HG03064 (cell line): ENCODE data around the gene DAP.
A peak's percentile ranks its signal among the peaks of the same experiment; 100 is the strongest.

Experiments used
- ATAC-seq: cut with Tn5 transposase; IDR thresholded peaks from one replicate; pipeline ENCODE4 v1.9.1; 2021; ENCODE audit warnings: low read depth; ENCODE audit not compliant: unreplicated experiment

Gene DAP

DNA sequence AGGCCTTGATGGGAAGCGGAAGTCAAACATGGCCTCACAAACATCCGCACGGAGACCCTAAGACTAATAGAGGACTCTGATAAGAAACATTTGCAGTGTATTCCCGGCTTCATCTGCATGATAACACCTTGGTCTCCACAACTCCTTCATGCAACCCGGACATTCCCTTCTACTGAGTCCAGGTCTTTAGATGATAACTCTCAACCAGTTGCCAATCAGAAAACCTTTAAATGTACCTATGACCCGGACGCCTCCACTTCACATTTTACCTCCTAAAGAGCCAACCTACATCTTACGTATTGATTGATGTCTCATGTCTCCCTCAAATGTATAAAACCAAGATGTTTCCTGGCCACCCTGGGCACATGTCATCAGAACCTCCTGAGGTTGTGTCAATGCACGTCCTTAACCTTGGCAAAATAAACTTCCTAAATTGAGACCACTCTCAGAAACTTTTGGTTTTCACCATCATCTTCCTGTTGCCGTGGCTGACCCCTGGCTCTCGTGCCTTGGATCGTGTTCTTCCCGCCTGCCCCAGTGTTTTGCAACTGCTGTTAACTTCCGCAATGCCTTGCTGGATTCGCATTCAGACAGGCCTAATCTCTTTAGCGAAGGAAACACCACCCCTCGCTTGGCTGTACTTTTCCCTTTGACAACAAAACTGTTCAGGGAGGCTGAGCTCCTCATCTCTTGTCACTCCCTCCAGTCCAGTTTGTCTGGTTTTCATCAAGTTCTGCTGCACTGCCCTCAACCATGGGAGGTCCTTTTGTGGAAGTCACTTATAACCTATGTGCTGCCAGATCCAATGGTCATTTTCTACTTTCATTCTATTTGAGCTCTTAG, 1.1 kb upstream of the DAP start:
- no peak for ATAC-seq

DNA sequence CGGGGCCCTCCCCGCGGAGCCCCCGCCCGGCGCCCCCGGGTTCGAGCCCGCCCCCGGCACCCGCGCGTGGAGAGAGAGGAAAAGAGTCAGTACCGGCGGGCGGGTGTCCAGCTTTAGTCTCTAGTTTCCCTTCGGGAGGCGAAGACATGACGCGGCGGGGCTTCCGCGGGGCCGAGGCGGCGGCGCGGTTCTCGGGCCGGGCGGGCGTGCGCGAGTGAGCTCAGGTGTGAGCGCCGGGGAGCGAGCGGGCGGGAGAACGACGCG, 181 bp downstream of the DAP start:
- no peak for ATAC-seq

DNA sequence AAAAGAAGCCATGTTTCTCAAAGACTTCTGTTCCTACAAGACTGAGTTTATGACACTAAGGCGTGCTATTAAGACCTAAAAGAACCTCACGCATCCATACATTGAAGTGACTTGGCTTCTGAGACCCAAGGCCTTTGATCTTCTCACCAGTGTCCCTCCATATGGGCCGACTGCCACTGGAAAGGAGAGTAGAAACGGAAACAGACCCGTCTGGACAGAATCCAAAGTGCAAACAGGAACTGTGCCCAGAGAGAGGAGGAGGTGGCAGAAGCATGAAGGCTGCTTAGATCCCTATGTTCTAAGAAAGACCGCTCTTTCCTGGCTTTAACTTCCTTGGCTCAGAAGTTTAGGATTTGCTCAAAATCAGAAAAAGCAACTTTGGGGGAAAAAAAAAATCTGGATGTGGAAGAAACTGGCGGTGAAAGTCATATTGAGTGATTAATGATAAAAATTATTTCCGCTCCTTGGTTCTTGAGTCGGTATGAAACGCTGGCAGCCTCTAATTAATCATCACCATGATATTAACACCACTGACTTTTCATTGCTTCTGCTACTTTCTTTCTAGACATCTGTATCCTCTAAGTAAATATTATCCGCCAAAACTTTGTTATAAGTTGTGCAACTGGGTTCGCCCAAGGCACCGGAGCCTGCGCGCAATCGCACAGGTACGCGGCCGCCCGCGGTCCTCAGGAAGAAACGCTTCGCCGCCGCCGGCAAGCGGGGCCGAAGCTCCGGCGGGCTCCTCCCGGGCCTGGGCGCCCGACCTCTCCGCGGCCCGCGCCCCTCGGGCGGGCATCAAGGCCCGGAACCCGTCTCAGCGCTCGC, 726 bp downstream of the DAP start:
- peak; percentile 37 for ATAC-seq

DNA sequence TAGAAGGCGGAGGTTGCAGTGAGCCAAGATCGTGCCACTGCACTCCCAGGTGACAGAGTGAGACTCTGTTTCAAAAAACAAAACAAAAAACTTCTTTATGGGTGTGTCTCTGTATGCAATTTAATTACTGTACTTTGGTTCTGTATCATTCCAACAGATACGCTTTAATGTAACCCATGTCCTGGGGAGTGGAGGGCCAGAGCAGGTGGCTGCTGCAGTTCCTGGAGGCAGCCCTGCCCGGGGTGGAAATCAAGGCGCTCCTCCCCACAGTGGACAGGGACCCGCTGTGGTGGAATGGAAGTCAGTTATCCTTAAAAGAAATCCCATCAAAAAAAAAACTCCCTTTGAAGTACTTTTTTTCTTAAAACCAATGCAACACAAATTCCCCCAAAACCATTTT, 1.9 kb downstream of the DAP start:
- ATAC-seq, result no peak

DNA sequence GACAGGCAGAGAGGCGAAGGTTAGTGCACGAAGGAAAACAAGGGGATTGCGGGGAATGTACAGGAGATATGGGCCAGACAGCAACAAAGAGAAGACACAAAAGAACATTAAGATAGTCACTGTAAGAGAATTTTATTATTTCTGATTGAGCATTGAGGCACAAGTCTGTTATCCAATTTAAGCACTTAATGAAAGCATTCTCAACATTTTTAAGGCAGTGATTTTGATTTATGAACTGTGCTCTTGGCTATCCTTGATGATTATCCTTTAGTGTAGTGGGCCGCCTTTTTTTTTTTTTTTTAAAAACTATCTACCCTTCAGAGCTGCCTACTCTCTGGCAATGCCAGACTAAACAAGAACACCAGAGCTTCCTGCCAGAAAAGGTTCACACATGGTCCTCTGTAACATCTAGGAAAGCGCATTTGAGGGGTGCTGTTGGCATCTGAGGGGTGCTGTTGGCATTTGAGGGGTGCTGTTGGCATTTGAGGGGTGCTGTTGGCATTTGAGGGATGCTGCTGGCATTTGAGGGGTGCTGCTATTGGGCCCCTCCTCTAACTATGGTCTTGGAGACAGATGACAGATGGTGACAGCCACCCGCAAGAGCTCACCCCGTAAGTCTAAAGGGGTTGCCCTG, 3.0 kb downstream of the DAP start:
- no peak for ATAC-seq

DNA sequence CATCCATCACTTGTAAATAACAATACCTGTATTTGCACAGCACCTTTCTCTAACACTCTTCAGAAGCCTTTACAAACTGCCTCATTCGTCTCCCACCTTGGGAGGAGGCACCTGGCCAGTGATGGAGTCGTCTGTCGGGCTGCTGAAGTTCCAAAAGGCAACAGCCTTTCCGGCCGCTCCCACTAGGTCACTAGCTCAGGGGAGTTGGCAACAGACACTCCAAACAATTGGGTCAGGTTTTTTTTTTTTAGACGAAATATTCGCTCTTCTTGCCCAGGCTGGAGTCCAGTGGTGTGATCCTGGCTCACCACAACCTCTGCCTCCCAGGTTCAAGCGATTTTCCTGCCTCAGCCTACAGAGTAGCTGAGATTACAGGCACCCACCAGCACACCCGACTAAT, 4.0 kb downstream of the DAP start:
- no peak for ATAC-seq

DNA sequence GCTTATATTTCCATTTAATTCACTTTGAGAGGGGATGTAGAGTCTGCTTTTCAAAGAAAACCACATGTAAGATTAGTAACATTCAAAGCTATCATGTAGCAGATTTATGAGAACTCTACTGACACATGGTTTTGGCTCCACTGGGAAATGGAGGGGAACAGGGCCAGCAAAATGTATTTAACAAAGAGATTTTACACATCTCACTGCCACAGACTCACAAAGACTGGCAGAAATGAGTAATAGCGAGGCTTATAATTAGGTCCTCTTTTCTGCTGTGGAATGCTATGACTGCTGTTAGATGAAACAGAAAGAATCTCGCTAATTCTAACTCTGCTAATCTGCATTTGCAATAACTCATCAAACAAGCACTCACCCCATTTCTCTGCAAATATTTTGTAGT, 4.5 kb downstream of the DAP start:
- ATAC-seq, result no peak

DNA sequence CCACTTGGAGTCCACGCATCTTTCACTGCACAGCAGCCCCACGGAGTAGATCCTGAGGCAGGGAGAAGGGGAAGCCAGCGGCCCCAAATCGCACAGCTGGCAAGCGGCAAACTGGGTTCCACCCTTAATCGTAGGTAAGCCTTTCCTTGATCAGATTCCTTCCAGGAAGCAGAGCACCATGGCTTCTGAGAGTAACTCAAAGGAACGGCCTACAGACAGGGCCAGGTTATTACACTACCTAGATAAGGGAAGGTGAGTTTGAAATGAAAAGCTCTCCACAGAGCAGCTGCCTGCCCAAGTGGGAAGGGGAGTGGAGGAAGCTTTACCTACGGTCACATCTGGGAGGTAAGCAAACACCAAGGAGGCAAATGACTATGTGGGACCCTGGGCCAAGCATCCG, 7.9 kb downstream of the DAP start:
- no peak for ATAC-seq

DNA sequence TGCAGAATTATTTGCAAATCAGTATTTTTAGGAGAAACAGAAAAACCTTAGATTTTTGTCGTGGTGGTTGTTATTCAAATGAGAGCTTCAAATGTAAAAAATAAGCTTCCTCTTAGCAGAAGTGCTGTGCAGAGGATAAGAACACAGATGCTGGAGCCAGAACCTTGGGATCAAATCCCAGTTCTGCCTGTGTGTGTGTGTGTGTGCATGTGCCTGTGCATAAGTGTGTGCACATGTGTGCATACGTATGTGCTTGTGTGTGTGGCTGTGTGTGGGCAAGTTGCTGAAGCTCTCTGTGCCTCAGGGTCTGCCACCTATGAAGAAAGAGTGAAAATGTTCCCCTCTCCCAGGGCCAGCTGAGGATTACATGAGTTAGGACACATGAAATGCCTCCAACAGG, 8.6 kb downstream of the DAP start:
- no peak for ATAC-seq

DNA sequence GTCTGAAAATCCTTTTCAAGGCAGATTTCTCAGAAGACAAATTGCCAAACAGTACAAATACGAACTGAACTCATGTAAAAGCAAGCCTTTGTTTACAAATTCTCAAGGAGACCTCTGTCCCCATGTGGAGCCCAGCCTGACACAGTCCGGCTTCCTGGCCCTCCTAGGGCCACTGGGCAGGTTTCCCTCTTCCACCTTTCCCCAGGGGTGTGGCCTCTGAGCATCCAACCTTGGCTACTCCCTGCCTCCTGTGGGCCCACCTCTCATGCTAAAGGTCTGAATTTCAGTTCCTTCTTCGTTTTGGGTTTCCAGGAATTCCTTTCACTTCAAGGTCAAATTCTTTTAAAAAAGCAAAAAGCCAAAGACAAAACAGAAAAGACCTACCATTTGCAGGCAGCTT, 10.1 kb downstream of the DAP start:
- ATAC-seq, result no peak

DNA sequence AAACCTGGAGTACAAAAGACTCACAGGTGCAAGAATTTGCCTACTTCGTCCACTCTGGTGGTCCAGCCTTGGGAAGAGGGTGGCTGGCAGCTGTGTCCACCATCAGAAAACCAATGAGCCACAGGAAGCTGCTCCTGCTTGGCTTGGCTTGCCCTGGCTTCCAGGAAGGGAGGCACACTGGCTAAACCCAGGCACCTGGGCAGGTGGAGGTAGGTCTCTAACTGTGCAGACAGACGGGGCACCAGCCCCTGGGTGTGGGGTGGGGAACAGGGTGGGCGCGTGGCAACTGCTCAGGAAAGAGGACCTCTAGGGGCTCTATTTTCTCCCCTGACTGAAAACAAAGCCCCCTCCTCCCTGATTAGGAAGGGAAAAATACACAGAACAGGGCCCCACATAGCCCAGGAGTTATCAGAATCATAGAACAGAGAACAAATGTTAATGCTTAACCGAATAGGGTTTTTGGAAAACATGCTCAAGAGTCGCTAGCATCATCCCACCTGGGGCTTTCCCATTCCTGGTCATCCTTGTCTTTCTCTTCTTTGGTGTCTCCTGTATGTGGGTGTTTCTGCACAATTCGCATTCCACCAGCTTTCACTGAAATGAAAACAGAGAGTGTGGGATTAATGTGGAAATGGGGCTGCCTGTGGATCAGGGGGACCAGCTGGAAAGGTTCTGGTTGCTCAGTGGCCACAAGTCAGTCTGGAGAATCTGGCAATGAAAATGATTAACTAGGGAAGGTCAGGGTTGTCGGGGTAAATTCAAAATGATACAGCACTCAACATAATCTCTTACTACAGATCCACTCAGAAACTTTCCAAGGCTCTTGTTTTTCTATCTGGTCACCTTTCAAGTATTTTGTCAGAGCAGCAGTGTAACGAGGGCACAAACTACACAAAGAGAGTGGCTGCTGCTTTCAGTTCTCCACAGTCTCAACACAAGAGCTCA, 13.1 kb downstream of the DAP start:
- no peak for ATAC-seq

DNA sequence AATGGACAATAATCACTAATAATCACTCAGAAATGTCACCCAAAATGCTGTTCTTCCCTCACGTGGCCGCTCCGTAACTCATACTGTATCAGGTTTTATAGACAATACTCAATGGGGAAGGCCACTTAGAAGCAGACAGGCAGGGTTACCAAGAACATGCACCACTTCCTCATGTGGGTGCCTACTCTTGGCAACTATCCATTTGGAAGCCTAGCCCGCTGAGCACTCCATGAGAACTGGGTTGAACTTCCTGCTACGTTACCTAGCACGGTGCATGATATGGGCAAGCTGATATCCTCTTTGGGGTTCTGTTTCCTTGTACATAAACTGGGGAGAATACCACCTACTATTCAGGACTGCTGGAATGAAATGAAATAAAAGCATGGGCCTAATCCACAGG, 14.3 kb downstream of the DAP start:
- no peak for ATAC-seq

DNA sequence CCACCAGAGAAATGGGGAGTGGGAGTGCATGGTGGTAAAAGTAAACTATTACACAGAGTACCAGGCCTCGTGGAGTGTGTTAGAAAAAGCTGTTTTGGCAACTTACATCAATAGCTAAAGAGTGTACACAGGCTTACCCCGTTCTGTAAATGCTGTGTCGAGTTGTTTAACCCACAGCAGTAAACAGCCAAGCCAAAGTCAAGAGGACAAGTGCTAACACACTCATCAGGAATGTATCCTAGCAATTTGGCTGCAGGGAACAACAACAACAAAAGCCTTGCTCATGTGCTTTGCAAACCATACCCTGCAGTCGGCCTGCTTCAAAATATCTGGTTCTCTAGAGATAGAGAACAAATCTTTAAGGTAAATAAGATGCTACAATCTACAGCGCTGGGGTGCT, 15.9 kb downstream of the DAP start:
- ATAC-seq, result no peak

DNA sequence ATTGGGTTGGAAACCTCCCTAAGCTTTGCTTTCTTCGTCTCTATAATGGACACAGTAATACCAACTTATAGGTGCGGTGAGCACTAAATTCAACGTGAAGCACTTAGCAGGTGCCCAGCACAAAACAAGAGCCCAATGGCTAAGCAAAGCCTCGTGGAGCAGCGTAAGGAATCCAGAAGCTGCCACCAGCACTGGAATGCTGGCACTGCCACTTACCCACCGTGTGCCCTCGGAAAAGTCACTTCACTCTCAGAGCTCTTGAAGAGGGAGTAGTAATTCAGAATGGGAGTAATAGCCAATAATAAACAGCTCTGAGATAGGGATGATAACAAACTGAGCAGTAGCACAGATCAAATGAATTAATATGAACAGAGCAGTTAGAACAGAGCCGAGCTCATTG, 16.4 kb downstream of the DAP start:
- no peak for ATAC-seq

DNA sequence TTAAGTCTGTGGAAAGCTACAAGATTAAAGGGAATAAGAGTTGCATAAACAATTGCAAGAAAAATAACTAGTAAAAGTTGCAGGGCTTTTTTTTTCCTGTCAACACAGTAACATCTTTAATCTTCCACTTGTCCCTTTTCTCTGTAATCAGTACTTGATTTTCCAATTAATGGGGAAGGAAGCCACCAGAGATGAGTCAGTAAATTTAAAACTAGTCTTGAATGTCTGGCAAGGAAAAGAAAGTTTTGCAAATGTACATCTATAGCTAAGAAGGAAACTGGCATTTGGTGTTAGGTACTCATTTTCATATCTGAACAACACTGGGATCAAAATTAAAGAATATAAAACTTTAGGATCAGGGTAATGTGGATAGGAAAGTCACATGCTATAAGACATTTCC, 17.1 kb downstream of the DAP start:
- ATAC-seq, result no peak

DNA sequence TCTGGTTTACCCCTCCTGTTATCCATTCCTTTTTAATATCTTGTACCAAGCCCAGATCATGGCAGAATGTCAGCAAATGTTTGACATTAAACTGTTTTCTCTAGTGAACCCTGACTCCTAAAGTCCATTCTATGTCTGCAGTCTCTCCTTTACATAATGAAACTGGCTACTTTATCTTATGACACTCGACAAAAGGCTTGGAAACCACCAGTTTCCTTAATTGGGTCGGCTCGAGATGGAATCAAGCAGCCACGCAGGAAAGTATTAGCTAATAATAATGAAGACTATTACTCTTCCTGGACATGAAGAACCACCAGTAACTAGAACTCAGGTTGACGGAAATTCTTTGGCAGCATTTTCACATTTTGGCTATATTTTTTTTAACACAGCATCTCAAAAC, 17.5 kb downstream of the DAP start:
- ATAC-seq, result no peak

DNA sequence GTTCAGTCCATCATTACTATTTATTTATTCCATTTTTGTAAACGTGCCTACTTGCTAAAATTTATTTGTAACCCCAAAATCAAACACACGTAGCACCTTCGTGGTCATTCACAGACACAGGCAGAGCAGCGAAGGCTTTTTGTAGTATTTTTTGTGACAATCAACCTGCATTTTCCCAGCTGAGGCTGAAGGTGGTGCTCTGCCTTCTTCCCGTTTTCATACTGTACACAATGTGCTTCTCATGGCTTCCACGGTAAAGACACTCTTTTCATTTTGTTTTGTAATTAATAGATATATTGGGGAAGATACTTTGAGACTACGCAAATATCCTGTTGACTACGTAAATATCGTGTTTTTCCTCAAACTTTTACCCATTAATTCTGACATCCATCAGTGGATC, 19.4 kb downstream of the DAP start:
- ATAC-seq, result no peak

DNA sequence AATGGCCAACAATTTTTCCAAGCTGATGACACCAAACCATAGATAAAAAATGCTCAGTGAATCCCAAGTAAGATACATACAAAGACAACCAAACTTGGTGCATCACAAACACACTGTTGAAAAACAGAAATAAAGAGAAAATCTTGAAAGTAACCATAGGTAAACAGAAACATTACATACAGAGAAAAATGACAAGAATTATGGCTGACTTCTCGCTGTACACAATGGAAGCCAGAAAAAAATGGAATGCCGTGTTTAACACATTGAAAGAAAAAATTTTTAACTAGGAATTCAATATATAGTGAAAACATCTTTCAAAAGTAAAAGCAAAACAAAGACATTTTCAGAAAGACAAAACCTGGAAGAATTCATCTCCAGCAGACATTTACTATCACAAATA, 20.6 kb downstream of the DAP start:
- no peak for ATAC-seq

DNA sequence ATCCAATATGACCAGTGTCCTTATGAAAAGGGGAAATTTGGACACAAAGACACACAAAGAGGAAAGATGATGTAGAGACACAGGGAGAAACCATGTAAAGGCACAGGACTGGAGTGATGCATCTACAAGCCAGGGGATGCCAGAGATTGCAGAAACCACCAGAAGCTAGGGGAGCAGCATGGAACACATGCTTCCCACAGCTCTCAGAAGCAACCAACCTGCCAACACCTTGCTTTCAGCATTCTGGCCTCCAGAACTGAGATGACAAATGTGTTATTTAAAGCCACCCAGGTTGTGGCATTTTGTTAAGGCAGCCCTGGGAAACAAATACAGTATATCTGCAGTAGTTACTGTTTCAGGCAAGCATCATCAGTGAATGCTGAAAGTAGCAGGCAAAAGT, 23.2 kb downstream of the DAP start:
- no peak for ATAC-seq

DNA sequence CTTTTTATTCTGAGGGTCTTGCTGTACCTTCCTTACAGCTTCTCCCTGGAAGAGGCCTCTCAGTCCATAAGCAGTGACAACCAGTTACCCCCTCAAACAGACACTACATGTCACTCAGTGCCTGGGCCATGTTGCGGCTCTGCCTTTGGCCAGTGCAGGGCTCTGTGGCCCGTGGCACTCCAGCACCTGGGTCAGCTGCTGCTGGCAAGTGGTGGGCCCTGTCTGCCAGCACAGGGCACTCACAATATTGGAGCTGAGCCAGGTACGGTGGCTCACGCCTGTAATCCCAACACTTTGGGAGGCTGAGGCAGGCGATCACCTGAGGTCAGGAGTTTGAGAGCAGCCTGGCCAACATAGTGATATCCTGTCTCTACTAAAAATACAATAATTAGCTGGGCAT, 24.2 kb downstream of the DAP start:
- no peak for ATAC-seq

DNA sequence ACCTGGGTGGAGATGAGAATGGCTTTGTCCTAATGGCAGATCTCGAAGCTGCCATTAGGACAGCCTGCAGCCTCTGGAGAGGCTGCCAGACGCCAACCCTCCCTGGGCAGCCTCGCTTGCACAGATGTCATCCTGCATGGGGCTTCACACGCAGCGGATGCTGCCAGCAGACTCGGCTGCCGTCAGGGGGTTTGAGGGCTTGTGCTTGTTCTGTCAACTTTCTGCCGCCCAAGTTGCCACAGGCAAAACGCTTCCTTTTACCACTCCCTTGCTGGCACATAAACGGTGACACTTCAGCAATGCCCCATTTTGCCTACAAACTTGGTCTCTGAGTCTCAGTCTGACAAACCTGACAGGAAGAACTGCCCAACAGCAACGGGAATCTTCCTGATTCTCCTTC, 24.7 kb downstream of the DAP start:
- no peak for ATAC-seq
